Upper lobe of left lung (tissue), 4 donors: Measurements from ENCODE around the gene TLE1.

Source experiments
- POLR2A ChIP-seq, 4 donors: fragments of 450-650 bp; IDR thresholded peaks; one replicate each; pipeline ENCODE4 v1.5.1; 2016 to 2017; ENCODE audit warnings: antibody characterized with exemption in 4 of 4, mild to moderate bottlenecking in 2 of 4
- TF ChIP-seq, protein P1 (sequence below), 6 experiments: fragments of 450-650 bp in 4 of 6; fragments of 200-600 bp in 2 of 6; sonication (generic) in 2 of 6; IDR thresholded peaks; one replicate each; pipeline ENCODE4 v1.5.1; 2016 to 2019; ENCODE audit warnings: antibody characterized with exemption in 6 of 6

DNA sequence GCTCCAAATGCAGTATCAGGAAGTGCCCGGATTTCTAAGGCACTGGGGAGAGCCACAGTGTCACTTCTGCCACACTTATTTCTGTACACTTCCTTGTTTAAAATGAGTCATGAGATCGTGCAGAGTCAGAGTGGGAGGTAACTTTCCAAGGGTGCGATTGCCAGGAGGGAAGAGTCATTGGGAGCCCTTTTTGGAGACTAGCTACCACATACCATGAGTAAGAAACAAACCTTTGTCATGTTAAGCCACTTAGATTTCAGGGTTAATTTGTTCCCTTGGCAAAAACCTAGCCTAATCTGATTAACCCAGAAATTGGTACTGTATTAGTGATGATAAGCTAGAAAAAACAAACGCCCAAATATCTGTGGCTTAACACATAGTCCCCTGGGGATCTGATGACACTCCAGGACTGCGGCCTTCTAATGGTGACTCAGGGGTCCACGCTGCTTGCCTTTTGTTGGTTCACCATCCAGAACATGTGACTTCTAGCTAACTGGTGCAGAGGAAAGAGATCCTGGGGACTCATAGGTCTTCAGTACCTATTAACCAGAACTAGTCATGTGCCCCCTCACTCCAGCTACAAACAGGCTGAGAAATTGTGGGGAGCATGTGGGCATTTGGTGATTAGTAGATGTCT is 48.6 kb upstream of the TLE1 start:
- TF ChIP-seq, protein P1, sequence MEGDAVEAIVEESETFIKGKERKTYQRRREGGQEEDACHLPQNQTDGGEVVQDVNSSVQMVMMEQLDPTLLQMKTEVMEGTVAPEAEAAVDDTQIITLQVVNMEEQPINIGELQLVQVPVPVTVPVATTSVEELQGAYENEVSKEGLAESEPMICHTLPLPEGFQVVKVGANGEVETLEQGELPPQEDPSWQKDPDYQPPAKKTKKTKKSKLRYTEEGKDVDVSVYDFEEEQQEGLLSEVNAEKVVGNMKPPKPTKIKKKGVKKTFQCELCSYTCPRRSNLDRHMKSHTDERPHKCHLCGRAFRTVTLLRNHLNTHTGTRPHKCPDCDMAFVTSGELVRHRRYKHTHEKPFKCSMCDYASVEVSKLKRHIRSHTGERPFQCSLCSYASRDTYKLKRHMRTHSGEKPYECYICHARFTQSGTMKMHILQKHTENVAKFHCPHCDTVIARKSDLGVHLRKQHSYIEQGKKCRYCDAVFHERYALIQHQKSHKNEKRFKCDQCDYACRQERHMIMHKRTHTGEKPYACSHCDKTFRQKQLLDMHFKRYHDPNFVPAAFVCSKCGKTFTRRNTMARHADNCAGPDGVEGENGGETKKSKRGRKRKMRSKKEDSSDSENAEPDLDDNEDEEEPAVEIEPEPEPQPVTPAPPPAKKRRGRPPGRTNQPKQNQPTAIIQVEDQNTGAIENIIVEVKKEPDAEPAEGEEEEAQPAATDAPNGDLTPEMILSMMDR (IDR thresholded peaks at IDR 0.05): no peak
- TF ChIP-seq POLR2A (IDR thresholded peaks at IDR 0.05): no peak
